HepG2 (cell line): ENCODE measurements around the gene CXCR5. TPM values are rescaled to one million over a fixed set of nuclear protein-coding genes. Genes with fewer than 3 reads are reported as not detected.

Source experiments
- ASH2L ChIP-seq: fragments of 300-600, 200-600 bp; sonication (generic); IDR thresholded peaks from 2 replicates; pipeline ENCODE4 v1.7.0; 2017; ENCODE audit warnings: low read depth, mild to moderate bottlenecking, moderate library complexity, mixed read lengths, low read length; ENCODE audit not compliant: insufficient read length
- ATF1 ChIP-seq: IDR thresholded peaks from 2 replicates; pipeline ENCODE4 v1.6.1; 2016; ENCODE audit warnings: mild to moderate bottlenecking, control low read depth
- FLYWCH1 ChIP-seq: sonication (generic); formaldehyde crosslinking; IDR thresholded peaks from 2 replicates; pipeline ENCODE4 v1.8.1; 2023; ENCODE audit warnings: mild to moderate bottlenecking, missing genetic modification reagents
- MAFG ChIP-seq: sonication (generic); formaldehyde crosslinking; IDR thresholded peaks from 2 replicates; pipeline ENCODE4 v1.5.1; 2020; ENCODE audit warnings: mild to moderate bottlenecking, missing genetic modification reagents
- PAXIP1 ChIP-seq: sonication (generic); formaldehyde crosslinking; conservative IDR thresholded peaks from 2 replicates; pipeline ENCODE4 v1.4.0; 2020; ENCODE audit warnings: mild to moderate bottlenecking, missing genetic modification reagents, moderate library complexity
- PLRG1 ChIP-seq: fragments of 450-650 bp; conservative IDR thresholded peaks from 2 replicates; pipeline ENCODE4 v1.6.1; 2016
- SOX6 ChIP-seq, 2 experiments: fragments of 450-650 bp in 1 of 2; sonication (generic) in 1 of 2; formaldehyde crosslinking in 1 of 2; IDR thresholded peaks; 2 replicates each; pipeline versions ENCODE4 v1.4.0 to v1.6.1; 2017 to 2020; ENCODE audit warnings: antibody characterized with exemption in 1 of 2, mild to moderate bottlenecking in 1 of 2, missing genetic modification reagents in 1 of 2
- TERF1 ChIP-seq: sonication (generic); formaldehyde crosslinking; IDR thresholded peaks from 2 replicates; pipeline ENCODE4 v1.8.0; 2022; ENCODE audit warnings: mild to moderate bottlenecking, missing genetic modification reagents, moderate library complexity
- TFE3 ChIP-seq: IDR thresholded peaks from 2 replicates; pipeline ENCODE4 v1.6.1; 2016
- ZMAT3 ChIP-seq: sonication (generic); formaldehyde crosslinking; conservative IDR thresholded peaks from 2 replicates; pipeline ENCODE4 v1.7.0; 2021; ENCODE audit warnings: missing genetic modification reagents
- ZNF543 ChIP-seq: sonication (generic); formaldehyde crosslinking; IDR thresholded peaks from 2 replicates; pipeline ENCODE4 v1.4.0; 2020; ENCODE audit warnings: mild to moderate bottlenecking, missing genetic modification reagents
- ZNF605 ChIP-seq: sonication (generic); formaldehyde crosslinking; IDR thresholded peaks from 2 replicates; pipeline ENCODE4 v1.8.0; 2022; ENCODE audit warnings: mild to moderate bottlenecking, missing genetic modification reagents
- polyA plus RNA-seq, 8 experiments: library from polyadenylated mRNA; depleted of rRNA in 3 of 8; stranded (reverse) in 7 of 8; unstranded in 1 of 8; fragments of >200 nt; fragmentation: Illumina TruSeq in 4 of 8; extraction: Trizol in 4 of 8; gene quantifications; 2 replicates each; pipeline versions ENCODE4 v1.2.1 to v1.2.3, GENCODE V29; 2011 to 2016; ENCODE audit warnings: low read depth in 4 of 8, missing spikeins in 1 of 8, mixed read lengths in 1 of 8; ENCODE audit not compliant: insufficient read depth in 1 of 8
- total RNA-seq, 5 experiments: library from RNA; depleted of rRNA; stranded (reverse); fragments of >200 nt; fragmentation: Illumina TruSeq; extraction: Trizol; gene quantifications; 2 replicates each; pipeline ENCODE4 v1.2.3, GENCODE V29; 2016; ENCODE audit warnings: low read depth in 1 of 5
- TF ChIP-seq, protein P1 (sequence below): sonication (generic); formaldehyde crosslinking; IDR thresholded peaks from 2 replicates; pipeline ENCODE4 v1.5.1; 2020; ENCODE audit warnings: mild to moderate bottlenecking, missing genetic modification reagents, moderate library complexity
- TF ChIP-seq, protein P2 (sequence below): sonication (generic); formaldehyde crosslinking; IDR thresholded peaks from 2 replicates; pipeline ENCODE4 v1.8.1; 2022; ENCODE audit warnings: low read depth, mild to moderate bottlenecking, missing genetic modification reagents

The CXCR5 gene
- total and polyA plus RNA-seq, 2 of the 13 experiments (the other 11 are each of a cell fraction or from before 2014, with no cell fraction given): not detected

GRCh38 chr11:118921121-118921928 is 37.6 kb downstream of the CXCR5 start (continued):
- TF ChIP-seq FLYWCH1: no peak
- no peak for TF ChIP-seq ZNF543 (CRISPR knock-in tag)
- TF ChIP-seq SOX6 (IDR thresholded peaks at IDR 0.05): no peak
- TF ChIP-seq SOX6 (CRISPR knock-in tag; IDR thresholded peaks at IDR 0.05): peak; percentile 81
- 0 out of 2 replicates have a peak, but pooled peaks have one; percentile 62 for TF ChIP-seq ZNF605 (CRISPR knock-in tag)
- TF ChIP-seq TERF1 (CRISPR knock-in tag): no peak
- peak; percentile 71 for TF ChIP-seq ASH2L
- TF ChIP-seq ATF1 (CRISPR knock-in tag): no peak
- TF ChIP-seq MAFG (CRISPR knock-in tag): no peak
- TF ChIP-seq, protein P1, sequence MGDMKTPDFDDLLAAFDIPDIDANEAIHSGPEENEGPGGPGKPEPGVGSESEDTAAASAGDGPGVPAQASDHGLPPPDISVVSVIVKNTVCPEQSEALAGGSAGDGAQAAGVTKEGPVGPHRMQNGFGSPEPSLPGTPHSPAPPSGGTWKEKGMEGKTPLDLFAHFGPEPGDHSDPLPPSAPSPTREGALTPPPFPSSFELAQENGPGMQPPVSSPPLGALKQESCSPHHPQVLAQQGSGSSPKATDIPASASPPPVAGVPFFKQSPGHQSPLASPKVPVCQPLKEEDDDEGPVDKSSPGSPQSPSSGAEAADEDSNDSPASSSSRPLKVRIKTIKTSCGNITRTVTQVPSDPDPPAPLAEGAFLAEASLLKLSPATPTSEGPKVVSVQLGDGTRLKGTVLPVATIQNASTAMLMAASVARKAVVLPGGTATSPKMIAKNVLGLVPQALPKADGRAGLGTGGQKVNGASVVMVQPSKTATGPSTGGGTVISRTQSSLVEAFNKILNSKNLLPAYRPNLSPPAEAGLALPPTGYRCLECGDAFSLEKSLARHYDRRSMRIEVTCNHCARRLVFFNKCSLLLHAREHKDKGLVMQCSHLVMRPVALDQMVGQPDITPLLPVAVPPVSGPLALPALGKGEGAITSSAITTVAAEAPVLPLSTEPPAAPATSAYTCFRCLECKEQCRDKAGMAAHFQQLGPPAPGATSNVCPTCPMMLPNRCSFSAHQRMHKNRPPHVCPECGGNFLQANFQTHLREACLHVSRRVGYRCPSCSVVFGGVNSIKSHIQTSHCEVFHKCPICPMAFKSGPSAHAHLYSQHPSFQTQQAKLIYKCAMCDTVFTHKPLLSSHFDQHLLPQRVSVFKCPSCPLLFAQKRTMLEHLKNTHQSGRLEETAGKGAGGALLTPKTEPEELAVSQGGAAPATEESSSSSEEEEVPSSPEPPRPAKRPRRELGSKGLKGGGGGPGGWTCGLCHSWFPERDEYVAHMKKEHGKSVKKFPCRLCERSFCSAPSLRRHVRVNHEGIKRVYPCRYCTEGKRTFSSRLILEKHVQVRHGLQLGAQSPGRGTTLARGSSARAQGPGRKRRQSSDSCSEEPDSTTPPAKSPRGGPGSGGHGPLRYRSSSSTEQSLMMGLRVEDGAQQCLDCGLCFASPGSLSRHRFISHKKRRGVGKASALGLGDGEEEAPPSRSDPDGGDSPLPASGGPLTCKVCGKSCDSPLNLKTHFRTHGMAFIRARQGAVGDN: peak; percentile 24; the same call in 1 of the 2 replicates
- no peak for TF ChIP-seq PLRG1
- TF ChIP-seq, protein P2, sequence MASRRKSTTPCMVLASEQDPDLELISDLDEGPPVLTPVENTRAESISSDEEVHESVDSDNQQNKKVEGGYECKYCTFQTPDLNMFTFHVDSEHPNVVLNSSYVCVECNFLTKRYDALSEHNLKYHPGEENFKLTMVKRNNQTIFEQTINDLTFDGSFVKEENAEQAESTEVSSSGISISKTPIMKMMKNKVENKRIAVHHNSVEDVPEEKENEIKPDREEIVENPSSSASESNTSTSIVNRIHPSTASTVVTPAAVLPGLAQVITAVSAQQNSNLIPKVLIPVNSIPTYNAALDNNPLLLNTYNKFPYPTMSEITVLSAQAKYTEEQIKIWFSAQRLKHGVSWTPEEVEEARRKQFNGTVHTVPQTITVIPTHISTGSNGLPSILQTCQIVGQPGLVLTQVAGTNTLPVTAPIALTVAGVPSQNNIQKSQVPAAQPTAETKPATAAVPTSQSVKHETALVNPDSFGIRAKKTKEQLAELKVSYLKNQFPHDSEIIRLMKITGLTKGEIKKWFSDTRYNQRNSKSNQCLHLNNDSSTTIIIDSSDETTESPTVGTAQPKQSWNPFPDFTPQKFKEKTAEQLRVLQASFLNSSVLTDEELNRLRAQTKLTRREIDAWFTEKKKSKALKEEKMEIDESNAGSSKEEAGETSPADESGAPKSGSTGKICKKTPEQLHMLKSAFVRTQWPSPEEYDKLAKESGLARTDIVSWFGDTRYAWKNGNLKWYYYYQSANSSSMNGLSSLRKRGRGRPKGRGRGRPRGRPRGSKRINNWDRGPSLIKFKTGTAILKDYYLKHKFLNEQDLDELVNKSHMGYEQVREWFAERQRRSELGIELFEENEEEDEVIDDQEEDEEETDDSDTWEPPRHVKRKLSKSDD (CRISPR knock-in tag): no peak
- peak; percentile 87 for TF ChIP-seq PAXIP1 (CRISPR knock-in tag)
- no peak; the same call in 1 of the 2 replicates for TF ChIP-seq TFE3 (CRISPR knock-in tag)
- 0 out of 2 replicates have a peak, but pooled peaks have one; percentile 45 for TF ChIP-seq ZMAT3 (CRISPR knock-in tag)
